Measurements from ENCODE around the gene GRIP2.

The GRIP2 gene

GRCh38 chr3:14532691-14533456, 7.3 kb downstream of the GRIP2 start:
- H3K4me3 ChIP-seq (ENCODE audit: low read depth, low read length), result no peak overlapping the region

DNA sequence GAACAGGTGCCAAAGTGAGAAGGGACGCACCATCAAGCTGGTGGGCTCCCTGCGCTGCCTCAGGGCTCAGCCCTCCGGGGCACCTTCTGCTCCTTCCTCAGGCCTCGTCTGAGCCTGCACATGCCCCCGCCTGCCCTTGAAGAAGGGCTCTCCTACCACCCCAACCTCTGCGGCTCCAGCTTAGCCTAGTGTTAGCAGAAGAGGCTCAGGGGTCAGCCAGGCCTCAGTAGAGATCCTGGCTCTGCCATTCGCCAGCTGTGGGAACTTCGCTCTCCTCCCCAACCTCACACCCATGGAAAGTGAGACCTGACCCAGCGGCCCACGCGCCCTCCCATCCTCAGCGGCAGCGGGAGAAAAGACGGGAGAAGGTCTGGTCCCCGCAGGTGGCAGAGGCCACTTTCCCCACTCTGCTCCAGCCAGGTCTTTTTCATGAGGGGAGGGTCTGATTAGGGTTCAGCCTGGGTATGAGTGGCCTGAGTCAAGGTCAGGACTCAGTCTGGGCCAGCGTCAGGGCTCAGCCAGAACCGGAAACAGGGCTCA, 8.2 kb downstream of the GRIP2 start:
- no peak overlapping the region for H3K4me3 ChIP-seq (ENCODE audit: low read depth, low read length)
- TF ChIP-seq, protein P1, sequence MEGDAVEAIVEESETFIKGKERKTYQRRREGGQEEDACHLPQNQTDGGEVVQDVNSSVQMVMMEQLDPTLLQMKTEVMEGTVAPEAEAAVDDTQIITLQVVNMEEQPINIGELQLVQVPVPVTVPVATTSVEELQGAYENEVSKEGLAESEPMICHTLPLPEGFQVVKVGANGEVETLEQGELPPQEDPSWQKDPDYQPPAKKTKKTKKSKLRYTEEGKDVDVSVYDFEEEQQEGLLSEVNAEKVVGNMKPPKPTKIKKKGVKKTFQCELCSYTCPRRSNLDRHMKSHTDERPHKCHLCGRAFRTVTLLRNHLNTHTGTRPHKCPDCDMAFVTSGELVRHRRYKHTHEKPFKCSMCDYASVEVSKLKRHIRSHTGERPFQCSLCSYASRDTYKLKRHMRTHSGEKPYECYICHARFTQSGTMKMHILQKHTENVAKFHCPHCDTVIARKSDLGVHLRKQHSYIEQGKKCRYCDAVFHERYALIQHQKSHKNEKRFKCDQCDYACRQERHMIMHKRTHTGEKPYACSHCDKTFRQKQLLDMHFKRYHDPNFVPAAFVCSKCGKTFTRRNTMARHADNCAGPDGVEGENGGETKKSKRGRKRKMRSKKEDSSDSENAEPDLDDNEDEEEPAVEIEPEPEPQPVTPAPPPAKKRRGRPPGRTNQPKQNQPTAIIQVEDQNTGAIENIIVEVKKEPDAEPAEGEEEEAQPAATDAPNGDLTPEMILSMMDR (IDR thresholded peaks at IDR 0.05; ENCODE audit: low read depth, low read length, missing control alignments), result no peak
- in situ Hi-C loops (cut with HindIII; ENCODE audit: low sequenced_read_pairs), result no loop called here

More at GRCh38 chr3:14532691-14533456, 7.3 kb downstream of the GRIP2 start:
- in situ Hi-C loops (cut with HindIII; ENCODE audit: low sequenced_read_pairs), result no loop called here
- TF ChIP-seq, protein P1 (IDR thresholded peaks at IDR 0.05; ENCODE audit: low read depth, low read length, missing control alignments), result no peak
- DNase-seq (ENCODE audit: low read depth), result no peak

DNA sequence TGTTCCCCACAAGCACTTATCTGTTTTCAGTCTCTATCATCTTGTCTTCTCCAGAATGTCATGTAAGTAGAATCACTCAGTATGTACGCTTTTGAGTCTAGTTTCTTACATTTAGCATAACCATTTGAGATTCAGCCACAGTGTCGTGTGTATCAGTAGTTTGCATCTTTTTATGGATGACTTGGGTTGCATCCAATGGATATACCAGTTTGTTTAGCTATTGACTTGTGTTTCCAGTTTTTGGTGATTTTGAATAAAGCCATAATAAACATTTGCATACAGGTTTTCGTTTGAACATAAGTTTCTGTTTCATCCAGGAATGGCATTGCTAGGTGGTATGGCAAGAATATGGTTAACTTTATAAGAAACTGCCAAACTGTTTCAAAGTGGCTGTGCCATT, 12.1 kb downstream of the GRIP2 start:
- DNase-seq (ENCODE audit: low read depth), result no peak
- in situ Hi-C loops (cut with HindIII; ENCODE audit: low sequenced_read_pairs), result no loop called here
- TF ChIP-seq, protein P1 (IDR thresholded peaks at IDR 0.05; ENCODE audit: low read depth, low read length, missing control alignments), result no peak
- H3K4me3 ChIP-seq (ENCODE audit: low read depth, low read length), result no peak overlapping the region

More for the DNA sequence above, 8.2 kb downstream of the GRIP2 start:
- DNase-seq (ENCODE audit: low read depth), result no peak

GRCh38 chr3:14525685-14526631, 14.2 kb downstream of the GRIP2 start:
- in situ Hi-C loops (cut with HindIII; ENCODE audit: low sequenced_read_pairs), result no loop called here
- no peak for DNase-seq (ENCODE audit: low read depth)
- TF ChIP-seq, protein P1 (IDR thresholded peaks at IDR 0.05; ENCODE audit: low read depth, low read length, missing control alignments), result no peak
- H3K4me3 ChIP-seq (ENCODE audit: low read depth, low read length), result no peak overlapping the region

DNA sequence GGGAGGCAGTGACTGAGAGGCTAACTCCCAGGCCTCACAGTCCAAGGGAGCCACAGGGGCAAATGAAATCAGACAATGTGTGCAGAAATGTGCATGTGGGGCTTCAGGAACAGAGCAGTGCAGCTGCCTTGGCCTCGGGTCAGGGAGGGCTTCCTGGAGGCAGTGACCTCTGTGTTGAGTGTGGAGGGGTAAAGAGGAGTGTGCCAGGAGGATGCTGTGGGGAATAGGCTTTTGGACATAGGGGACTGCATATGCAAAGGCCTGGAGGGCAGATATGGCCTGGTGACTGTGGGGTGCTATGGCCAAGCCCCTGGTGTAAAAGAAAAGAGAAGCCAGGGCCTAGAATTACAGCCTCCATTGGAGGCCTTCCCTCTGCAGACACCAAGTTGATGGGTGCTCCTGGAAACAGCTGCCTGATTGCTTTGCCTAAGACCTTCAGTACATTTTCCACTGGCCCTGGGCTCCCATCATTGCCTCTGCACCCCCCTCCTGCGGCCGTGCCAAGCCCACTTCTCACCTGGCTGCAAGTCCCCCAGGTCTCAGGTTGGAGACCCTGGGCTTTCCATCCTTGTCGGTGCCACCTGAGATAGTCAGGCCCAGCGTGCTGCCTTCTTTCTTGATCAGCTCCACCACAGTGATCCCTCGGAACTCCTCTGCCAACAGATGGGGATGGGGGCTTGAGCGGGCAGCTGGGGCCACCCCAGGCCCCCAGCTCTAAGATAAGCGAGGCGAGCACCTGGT, 15.1 kb downstream of the GRIP2 start:
- in situ Hi-C loops (cut with HindIII; ENCODE audit: low sequenced_read_pairs), result no loop called here
- TF ChIP-seq, protein P1 (IDR thresholded peaks at IDR 0.05; ENCODE audit: low read depth, low read length, missing control alignments), result no peak
- no peak for DNase-seq (ENCODE audit: low read depth)
- no peak overlapping the region for H3K4me3 ChIP-seq (ENCODE audit: low read depth, low read length)

DNA sequence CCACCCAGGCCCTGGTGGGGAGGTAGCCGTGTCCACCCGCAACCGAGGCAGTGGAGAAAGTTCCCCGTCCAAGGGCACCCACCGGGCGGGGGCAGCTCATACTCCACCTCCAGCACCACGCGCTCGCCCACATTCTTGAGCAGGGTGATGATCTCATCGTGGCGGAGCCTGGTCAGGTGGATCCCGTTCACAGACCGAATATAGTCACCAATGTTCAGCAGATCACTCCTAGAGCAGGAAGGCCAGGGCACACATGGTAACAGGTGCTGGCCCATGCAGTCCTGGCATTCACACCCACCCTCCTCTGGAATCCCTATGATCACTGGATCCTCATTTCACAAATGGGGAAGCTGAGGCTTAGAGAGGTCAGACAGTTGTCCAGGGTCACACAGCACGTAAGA, 15.8 kb downstream of the GRIP2 start:
- no peak overlapping the region for H3K4me3 ChIP-seq (ENCODE audit: low read depth, low read length)
- in situ Hi-C loops (cut with HindIII; ENCODE audit: low sequenced_read_pairs), result no loop called here
- TF ChIP-seq, protein P1 (IDR thresholded peaks at IDR 0.05; ENCODE audit: low read depth, low read length, missing control alignments), result no peak
- no peak for DNase-seq (ENCODE audit: low read depth)

Measured in astrocyte of the cerebellum (primary cell).